Umbilical cord (tissue), 2 donors: ENCODE measurements around the gene C10orf120. TPM values are rescaled to one million over a fixed set of nuclear protein-coding genes. Genes with fewer than 3 reads are reported as not detected.

Experiments
- DNase-seq: peaks from one replicate; pipeline ENCODE4 v3.0.0-alpha.2; 2015; ENCODE audit warnings: low spot score
- total RNA-seq: library from RNA; depleted of rRNA; stranded (reverse); fragments of >200 nt; gene quantifications from one replicate; pipeline ENCODE4 v1.2.3, GENCODE V29; 2014; ENCODE audit warnings: low replicate concordance; ENCODE audit not compliant: insufficient read depth

Gene C10orf120
- total RNA-seq: 1.2 TPM

- no peak for DNase-seq
These were observed at the start of gene C10orf120 for GRCh38 chr10:122699796-122700455. Gene C10orf120 (minus strand): TSS chr10:122699846. CDS start chr10:122699790, 56 bp downstream.

- DNase-seq: no peak
These were observed 48.9 kb upstream of the C10orf120 start for GRCh38 chr10:122748496-122748895.

- DNase-seq: no peak
These were observed 46.8 kb upstream of the C10orf120 start for GRCh38 chr10:122746408-122746807.

GRCh38 chr10:122744257-122744656 lies 44.6 kb upstream of the C10orf120 start:
- no peak for DNase-seq

GRCh38 chr10:122740640-122741039 lies 41.0 kb upstream of the C10orf120 start:
- no peak for DNase-seq

- no peak for DNase-seq
These were observed 38.4 kb upstream of the C10orf120 start for GRCh38 chr10:122738031-122738430.

- no peak for DNase-seq
These were observed 34.5 kb upstream of the C10orf120 start for GRCh38 chr10:122733931-122734665.

- DNase-seq: no peak
These were observed 33.8 kb upstream of the C10orf120 start for GRCh38 chr10:122733443-122733842.

GRCh38 chr10:122730238-122730637 lies 30.6 kb upstream of the C10orf120 start:
- DNase-seq: no peak

- DNase-seq: no peak
These were observed 29.5 kb upstream of the C10orf120 start for GRCh38 chr10:122729126-122729525.

GRCh38 chr10:122727426-122727825 lies 27.8 kb upstream of the C10orf120 start:
- DNase-seq: no peak

GRCh38 chr10:122725768-122726167 lies 26.1 kb upstream of the C10orf120 start:
- no peak for DNase-seq

GRCh38 chr10:122725006-122725405 lies 25.4 kb upstream of the C10orf120 start:
- no peak for DNase-seq

GRCh38 chr10:122721111-122721510 lies 21.5 kb upstream of the C10orf120 start:
- DNase-seq: no peak

GRCh38 chr10:122716025-122716424 lies 16.4 kb upstream of the C10orf120 start:
- no peak for DNase-seq

GRCh38 chr10:122715576-122715975 lies 15.9 kb upstream of the C10orf120 start:
- DNase-seq: no peak

- DNase-seq: no peak
These were observed 13.6 kb upstream of the C10orf120 start for GRCh38 chr10:122713091-122713885.

GRCh38 chr10:122710576-122710975 lies 10.9 kb upstream of the C10orf120 start:
- DNase-seq: no peak

GRCh38 chr10:122709971-122710370 lies 10.3 kb upstream of the C10orf120 start:
- no peak for DNase-seq

- DNase-seq: no peak
These were observed 7.9 kb upstream of the C10orf120 start for GRCh38 chr10:122707535-122707934.

- no peak for DNase-seq
These were observed 7.3 kb upstream of the C10orf120 start for GRCh38 chr10:122706947-122707346.

- DNase-seq: no peak
These were observed 6.8 kb upstream of the C10orf120 start for GRCh38 chr10:122706467-122706866.
